Measurements from ENCODE around the gene RNF208. TPM values are rescaled to one million over a fixed set of nuclear protein-coding genes. Genes with fewer than 3 reads are reported as not detected.

RNF208 gene
- total and polyA plus RNA-seq, 7 donors: 4.8 to 12.8 (median 6.4) TPM

DNA sequence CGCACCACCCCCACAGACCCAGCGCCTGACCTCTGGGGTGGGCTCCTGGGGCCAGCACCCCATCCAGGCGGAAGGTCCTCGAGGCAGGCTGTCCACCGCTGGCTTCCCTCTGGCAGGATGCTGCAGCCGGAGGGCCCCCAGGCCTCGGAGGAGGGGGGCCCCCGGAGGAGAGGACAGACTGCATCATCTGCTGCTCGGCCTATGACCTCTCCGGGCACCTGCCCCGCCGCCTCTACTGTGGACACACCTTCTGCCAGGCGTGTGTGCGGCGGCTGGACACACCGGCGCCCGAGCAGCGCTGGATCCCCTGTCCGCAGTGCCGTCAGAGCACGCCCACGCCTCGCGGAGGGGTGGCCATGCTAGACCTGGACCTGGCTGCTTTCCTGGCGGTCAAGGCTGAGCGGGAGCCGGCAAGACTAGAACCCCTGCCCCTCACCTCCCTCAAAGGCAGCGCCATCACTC is 6.5 kb upstream of the RNF208 start:
- H3K27me3 ChIP-seq (ENCODE audit: insufficient read depth in 3 of 3, low read length in 2 of 3): peaks cover 0 to 32% (median 7%) of the 10 kb centered on the region in 3 donors
- WGBS, 3 donors: 60 to 64% (median 61%) methylated on average over 18 to 29 of the region's 29 CpGs
- TF ChIP-seq, protein P1, sequence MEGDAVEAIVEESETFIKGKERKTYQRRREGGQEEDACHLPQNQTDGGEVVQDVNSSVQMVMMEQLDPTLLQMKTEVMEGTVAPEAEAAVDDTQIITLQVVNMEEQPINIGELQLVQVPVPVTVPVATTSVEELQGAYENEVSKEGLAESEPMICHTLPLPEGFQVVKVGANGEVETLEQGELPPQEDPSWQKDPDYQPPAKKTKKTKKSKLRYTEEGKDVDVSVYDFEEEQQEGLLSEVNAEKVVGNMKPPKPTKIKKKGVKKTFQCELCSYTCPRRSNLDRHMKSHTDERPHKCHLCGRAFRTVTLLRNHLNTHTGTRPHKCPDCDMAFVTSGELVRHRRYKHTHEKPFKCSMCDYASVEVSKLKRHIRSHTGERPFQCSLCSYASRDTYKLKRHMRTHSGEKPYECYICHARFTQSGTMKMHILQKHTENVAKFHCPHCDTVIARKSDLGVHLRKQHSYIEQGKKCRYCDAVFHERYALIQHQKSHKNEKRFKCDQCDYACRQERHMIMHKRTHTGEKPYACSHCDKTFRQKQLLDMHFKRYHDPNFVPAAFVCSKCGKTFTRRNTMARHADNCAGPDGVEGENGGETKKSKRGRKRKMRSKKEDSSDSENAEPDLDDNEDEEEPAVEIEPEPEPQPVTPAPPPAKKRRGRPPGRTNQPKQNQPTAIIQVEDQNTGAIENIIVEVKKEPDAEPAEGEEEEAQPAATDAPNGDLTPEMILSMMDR (IDR thresholded peaks at IDR 0.05): no peak
- H3K27ac ChIP-seq: no peak overlapping the region
- DNase-seq (no peak), ATAC-seq (no peak)
- no peaks in the 10 kb centered on the region for H3K9me3 ChIP-seq
- H3K4me3 ChIP-seq: no peak overlapping the region
- no peaks in the 10 kb centered on the region for H3K36me3 ChIP-seq (ENCODE audit: insufficient read depth in 1 of 2, low read depth in 1 of 2)
- intact Hi-C loops (cut with DNase I): loop anchor here in 1 of 2 donors (5.0 kb wide), 1 partner anchor 41 kb away; the partner anchor contains the start of genes ANAPC2 and SSNA1
- H3K4me1 ChIP-seq: peaks cover 4% of the 10 kb centered on the region

- H3K4me3 ChIP-seq: no peak overlapping the region
- no peak overlapping the region for H3K27ac ChIP-seq
- no peak for DNase-seq
- intact Hi-C loops (cut with DNase I): loop anchor here (2.0 to 5.0 kb wide), 3 partner anchors 41 to 109 kb away; partner anchors contain the start of genes ANAPC2 (in 1 of the 2) and SSNA1 (in 1 of the 2)
- no peaks in the 10 kb centered on the region for H3K36me3 ChIP-seq (ENCODE audit: insufficient read depth in 1 of 2, low read depth in 1 of 2)
- peaks cover 0 to 32% (median 7%) of the 10 kb centered on the region in 3 donors for H3K27me3 ChIP-seq (ENCODE audit: insufficient read depth in 3 of 3, low read length in 2 of 3)
- H3K9me3 ChIP-seq: no peaks in the 10 kb centered on the region
- ATAC-seq: no peak
- peaks cover 5% of the 10 kb centered on the region for H3K4me1 ChIP-seq
- 28 to 36% (median 34%) methylated on average over 12 to 18 of the region's 18 CpGs for WGBS, 3 donors
- TF ChIP-seq, protein P1 (IDR thresholded peaks at IDR 0.05): no peak
Measured at GRCh38 chr9:137227853-137228505, 5.9 kb upstream of the RNF208 start.

DNA sequence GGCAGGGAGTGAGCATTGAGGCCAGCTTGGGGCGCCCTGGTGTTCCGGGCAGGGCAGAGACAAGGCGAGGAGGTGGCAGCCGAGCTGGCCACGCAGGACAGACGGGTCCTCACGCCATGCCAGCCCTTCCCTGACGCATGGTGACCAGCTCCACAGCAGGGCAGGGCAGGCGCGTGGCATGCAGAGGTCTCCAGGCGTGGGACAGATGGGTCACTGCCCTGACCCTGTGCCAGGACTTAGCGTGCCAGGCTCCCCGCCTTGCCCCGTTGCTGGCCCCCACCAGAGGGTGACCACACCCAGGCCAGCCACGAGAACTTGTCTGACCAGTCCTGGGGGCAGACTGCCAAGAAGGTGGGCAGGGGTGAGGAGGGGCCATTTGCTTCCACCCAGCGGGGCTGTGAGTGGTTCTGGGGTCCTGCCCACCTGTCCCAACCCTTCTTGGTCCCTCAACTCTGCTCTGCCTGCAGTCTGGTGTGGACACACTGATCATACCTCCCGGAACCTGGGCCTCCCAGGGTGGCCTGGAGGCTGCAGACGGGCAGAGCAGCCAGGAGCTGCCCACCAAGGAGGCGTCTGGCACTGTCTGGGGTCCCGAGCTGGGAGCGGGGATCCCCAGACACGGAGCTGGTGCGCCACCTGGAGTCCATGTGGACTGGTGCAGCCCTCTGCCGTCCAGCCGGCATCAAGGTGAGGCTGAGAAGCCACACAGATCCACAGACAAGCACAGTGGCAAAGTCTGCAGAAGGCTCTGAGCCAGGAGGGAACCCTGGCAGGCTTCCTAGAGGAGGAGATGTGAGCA is 5.2 kb upstream of the RNF208 start, which contains the start of gene RNF224:
Gene RNF224 (plus strand): TSS at position 449 of the 799 bp plus-strand sequence. CDS start 834 bp downstream, outside the sequence.
- Histone ChIP-seq H3K9me3 (no peaks in the 10 kb centered on the region), H3K36me3 (ENCODE audit: insufficient read depth in 1 of 2, low read depth in 1 of 2) (no peaks in the 10 kb centered on the region), H3K27ac (no peak within 1 kb of the TSS), H3K4me1 (peaks cover 11% of the 10 kb centered on the region), H3K4me3 (no peak within 1 kb of the TSS), H3K27me3 (ENCODE audit: insufficient read depth in 3 of 3, low read length in 2 of 3) (peaks cover 0 to 32% (median 7%) of the 10 kb centered on the region in 3 donors)
- intact Hi-C loops (cut with DNase I): loop anchor here (2.0 to 5.0 kb wide), 3 partner anchors 40 to 108 kb away; partner anchors contain the start of genes ANAPC2 (in 1 of the 2) and SSNA1 (in 1 of the 2)
- DNase-seq: peak; percentile 73 to 87
- TF ChIP-seq, protein P1 (IDR thresholded peaks at IDR 0.05): peak; percentile 84
- 12 to 25% (median 18%) methylated on average over 21 to 25 of the region's 25 CpGs for WGBS, 3 donors
- peak in 3 of 4 donors; percentile 28 to 41 (median 35) for ATAC-seq

GRCh38 chr9:137226338-137227053 is 4.5 kb upstream of the RNF208 start:
- 67 to 69% (median 68%) methylated on average over 17 to 18 of the region's 18 CpGs for WGBS, 3 donors
- TF ChIP-seq, protein P1 (IDR thresholded peaks at IDR 0.05): no peak
- ATAC-seq (no peak), DNase-seq (no peak)
- Histone ChIP-seq H3K4me3 (no peak overlapping the region), H3K9me3 (no peaks in the 10 kb centered on the region), H3K27ac (no peak overlapping the region), H3K36me3 (ENCODE audit: insufficient read depth in 1 of 2, low read depth in 1 of 2) (no peaks in the 10 kb centered on the region), H3K4me1 (peaks cover 11% of the 10 kb centered on the region), H3K27me3 (ENCODE audit: insufficient read depth in 3 of 3, low read length in 2 of 3) (peaks cover 0 to 32% (median 3%) of the 10 kb centered on the region in 3 donors)
- intact Hi-C loops (cut with DNase I): loop anchor here (2.0 to 5.0 kb wide), 3 partner anchors 39 to 108 kb away; partner anchors contain the start of genes ANAPC2 (in 1 of the 2) and SSNA1 (in 1 of the 2)
